ENCODE data around the gene RNF123.

The RNF123 gene

DNA sequence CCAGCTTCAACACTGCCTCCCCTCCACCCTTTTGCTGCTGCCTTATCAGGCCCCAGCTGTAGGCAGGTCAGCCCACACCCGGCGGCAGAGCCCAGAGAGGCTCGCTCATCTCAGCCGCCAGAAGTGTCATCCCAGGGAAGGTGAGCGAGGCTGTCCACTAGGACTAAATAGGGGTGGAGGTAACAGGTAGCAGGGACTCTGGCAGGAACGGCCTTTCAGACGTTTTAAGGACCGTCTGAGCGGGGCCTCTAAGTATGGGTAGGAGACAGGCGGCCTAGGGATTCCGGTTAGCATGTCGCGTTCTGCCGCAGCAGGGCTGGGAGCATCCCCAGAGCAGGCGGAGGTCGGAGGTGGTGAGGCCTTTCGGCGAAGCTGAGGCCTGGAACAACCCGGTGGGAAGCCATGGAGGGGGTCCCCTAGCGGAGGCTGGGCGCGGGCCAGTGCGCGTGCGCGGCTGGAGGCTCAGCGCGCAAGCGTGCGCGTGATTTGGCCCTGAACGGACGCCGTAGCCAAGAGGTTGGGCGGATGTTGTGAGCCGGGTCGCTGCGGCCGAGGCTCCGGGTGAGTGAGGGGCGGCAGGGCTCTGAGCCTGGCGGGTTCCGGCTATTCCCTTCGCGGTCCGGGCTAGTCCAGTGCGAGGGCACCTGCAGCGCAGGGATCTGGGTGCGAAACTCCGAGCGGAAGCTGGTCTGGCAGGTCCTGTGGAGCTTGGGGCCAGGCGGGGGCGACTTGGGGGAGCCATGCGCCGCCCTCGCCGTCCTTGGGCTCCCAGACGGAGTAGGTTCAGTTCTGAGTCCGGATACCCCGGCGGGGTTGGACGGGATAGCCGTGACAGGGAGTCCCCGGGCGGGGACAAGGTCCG, at the start of gene RNF123, which contains the start of gene MST1:
TSS of gene RNF123 (plus strand) at position 512 of the 862 bp plus-strand sequence. CDS start 1,609 bp downstream, outside the sequence.
TSS of gene MST1 (minus strand) at position 429 of the 862 bp plus-strand sequence. CDS start 783 bp downstream, outside the sequence.
- DNase-seq = no peak

DNA sequence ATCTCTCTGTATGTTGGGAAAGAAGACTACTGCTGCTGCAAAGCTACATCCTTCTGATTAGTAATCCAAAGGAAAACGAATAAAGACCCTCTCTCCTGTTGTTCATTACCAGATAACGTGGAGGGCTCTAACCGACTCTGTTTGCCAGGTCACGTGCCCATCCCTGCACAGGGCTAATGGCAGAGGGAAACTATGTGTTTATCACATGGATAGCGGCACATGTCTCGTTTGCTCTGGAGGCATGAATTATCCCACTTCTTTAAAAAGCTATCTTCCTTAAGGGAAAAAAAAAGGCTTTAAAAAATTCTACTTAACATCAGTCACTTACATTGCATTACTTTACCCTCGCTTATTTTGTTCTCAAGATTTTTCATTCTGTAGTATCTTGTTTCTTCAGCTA, 48.1 kb upstream of the RNF123 start:
- DNase-seq = no peak

DNA sequence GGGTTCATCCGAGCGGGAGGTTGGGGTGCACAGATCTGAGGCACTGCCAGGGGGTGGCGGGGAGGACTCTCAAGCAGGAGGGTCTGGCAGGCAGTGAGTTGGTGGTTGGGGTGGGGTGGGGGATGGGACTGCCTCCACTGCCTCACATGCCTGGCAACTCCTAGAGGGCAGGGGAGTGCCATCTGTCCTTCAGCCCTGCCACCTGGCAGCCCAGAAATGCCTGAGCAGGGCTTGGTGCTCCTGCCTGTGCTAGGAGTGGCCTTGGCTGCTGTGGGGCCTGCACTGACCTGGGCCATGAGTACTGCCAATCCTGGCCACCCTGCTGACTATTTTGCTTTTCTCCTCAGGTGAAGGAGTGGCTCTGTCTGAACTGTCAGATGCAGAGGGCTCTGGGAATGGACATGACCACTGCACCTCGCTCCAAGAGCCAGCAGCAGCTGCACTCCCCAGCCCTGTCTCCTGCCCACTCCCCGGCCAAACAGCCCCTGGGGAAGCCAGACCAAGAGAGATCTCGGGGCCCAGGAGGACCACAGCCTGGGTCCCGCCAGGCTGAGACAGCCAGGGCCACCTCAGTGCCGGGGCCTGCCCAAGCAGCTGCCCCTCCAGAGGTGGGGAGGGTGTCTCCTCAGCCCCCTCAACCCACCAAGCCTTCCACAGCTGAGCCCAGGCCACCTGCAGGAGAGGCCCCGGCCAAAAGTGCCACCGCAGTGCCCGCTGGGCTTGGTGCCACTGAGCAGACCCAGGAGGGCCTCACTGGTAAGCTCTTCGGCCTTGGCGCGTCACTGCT, 47.2 kb upstream of the RNF123 start:
- DNase-seq = no peak

DNA sequence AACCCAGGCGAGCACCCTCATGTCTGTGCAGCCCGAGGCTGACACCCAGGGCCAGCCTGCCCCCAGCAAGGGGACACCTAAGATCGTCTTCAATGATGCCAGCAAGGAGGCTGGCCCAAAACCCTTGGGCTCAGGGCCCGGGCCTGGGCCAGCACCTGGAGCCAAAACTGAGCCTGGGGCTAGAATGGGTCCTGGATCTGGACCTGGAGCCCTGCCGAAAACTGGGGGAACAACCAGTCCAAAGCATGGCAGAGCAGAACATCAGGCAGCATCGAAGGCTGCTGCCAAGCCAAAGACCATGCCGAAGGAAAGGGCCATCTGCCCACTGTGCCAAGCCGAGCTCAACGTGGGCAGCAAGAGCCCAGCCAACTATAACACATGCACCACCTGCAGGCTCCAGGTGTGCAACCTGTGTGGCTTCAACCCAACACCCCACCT, 46.6 kb upstream of the RNF123 start:
- DNase-seq = no peak

DNA sequence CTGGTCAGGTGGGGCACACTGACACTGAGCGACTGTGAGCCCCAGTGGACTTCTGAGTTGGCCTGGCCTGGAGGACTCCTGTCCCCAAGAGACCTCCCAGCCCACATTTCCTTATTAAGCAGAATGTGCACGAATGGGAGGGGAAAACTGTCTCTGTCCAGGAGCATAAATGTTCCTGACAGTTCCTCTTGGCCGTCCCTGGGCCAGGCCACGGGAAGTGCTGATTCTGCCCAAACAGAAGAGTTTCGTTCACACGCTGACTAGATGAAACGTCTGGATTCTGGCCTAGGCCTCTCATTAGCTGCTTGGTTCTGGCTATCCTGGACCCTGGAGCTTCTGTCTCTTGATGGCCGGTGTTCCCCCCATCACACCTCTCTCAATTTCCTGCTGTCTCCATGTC, 44.7 kb upstream of the RNF123 start:
- DNase-seq = no peak

DNA sequence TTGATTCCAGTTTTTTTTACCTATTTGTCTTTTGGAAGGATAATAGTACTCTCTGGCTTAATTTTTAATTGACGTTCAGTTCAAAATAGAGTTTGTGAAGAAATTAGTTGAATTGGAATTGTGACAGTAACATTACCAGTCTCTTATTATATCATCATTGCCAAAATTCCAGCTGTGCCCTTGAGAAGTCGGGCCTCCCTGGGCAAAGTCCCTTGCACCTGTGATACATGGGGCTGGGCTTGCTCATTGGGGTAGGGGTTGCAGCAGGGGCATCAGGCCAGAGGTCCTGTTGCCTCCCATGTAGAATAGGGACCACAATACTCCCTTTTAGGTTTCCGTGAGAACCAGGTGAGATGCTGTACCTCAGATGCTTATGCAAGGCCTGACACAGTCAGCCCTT, 43.1 kb upstream of the RNF123 start:
- no peak for DNase-seq

DNA sequence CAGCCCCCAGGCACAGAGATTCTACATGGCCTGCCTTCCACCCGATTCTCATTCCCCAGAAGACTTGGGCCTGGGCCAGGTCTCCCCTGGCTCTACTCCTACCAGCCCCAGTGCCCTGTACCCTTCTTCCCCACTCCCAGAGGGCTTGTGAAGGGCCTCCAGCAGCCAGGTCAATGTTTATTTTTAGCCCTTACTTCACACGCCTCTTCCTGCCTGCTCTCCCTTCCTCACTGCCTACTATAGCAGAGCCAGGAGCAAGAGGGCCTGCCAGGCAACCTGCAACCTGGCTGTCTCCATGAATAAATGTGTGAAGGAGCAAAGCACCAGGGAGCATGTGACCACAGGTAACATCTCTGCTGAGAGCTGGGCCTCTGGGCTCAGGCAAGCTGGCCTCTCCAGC, 41.6 kb upstream of the RNF123 start:
- no peak for DNase-seq

DNA sequence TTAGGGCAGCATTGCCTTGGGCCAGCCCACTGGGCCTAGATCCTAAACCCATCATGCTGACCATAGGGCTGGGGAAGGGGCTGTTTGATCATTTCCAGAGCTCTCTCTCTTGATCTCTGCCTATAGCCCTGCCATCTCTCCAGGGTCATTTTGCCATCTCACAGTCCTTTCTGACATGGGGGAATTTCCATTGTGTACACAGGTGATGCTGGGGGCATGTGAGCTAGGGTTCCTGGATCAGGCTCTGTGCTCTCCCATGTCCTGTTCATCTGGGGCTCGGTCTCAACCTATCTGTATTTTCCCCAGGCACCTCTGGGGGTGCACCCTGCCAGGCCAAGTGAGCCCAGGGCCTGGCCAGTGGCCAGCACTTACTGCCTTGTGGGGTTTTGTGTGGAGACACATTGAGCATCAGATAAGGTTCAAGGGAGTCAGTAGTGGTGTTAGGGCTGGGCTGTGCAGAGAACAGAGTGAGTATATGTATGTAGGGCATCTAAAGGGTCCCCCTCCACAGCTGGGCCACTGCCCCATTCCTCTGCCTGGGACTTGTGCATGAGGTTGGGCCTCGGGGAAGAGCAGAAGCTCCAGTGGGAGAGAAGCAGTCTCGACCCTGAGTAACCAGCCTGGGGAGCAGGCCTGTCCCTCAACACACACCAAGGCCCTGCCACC, 40.9 kb upstream of the RNF123 start:
- no peak for DNase-seq

DNA sequence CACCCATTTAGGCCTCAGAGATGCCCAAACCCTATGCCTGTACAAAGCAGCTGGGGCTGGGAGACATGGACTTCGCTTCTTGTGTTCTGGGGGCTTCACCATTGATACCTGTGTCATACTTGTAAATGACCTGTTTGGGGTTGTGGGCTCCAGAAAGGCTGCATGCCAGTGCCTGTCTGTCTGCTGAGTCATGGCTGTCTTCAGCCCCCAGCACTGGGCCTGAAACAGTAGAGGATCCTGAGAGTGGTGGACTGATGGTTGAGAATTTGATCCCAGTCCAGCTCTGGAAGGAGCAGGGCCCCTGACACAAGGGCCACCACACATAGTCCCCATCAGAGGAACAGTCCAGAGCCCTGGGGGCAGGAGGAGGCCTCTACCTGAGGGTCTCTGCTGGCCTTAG, 39.8 kb upstream of the RNF123 start:
- no peak for DNase-seq

DNA sequence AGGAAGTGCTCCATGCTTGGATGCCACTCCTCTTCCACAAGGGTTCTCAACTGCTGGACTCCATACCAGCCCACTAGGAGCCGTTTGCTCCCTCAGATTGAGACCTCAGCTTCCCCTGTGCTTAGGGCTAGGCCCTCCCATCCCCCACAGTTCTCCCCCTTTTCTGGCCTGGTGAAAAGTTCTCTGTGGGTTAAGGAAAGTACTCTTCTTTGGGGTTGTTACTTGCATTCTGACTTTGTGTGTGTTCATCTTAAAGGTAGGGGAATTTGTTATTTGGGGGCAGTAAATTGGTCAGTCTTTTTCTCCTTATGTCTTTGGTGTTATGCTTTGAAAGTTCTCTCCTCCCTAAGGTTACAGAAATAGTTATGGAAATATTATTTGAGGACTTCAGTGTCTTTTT, 39.2 kb upstream of the RNF123 start:
- DNase-seq = no peak

DNA sequence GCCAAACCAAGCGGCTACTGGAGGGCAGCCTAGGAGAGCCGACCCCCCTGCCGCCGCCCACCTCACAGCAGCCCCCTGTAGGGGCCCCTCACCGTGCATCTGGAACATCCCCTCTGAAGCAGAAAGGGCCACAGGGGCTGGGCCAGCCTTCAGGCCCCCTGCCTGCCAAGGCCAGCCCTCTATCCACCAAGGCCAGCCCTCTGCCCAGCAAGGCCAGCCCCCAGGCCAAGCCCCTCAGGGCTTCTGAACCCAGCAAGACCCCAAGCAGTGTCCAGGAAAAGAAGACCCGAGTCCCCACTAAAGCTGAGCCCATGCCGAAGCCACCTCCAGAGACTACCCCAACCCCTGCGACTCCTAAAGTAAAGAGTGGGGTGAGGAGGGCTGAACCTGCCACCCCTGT, 38.7 kb upstream of the RNF123 start:
- DNase-seq = no peak

DNA sequence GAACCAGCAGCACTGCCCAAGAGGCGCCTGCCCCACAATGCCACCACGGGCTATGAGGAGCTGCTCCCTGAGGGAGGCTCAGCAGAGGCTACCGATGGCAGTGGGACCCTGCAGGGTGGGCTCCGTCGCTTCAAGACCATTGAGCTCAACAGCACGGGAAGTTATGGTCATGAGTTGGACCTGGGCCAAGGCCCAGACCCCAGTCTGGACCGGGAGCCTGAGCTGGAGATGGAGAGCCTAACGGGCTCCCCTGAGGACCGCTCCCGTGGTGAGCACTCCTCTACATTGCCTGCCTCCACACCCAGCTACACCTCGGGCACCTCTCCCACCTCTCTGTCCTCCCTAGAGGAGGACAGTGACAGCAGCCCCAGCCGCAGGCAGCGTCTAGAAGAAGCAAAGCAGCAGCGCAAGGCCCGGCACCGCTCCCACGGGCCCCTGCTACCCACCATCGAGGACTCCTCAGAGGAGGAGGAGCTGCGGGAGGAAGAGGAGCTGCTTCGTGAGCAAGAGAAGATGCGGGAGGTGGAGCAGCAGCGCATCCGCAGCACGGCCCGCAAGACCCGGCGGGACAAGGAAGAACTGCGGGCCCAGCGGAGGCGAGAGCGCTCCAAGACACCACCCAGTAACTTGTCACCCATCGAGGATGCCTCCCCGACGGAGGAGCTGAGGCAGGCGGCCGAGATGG, 37.0 kb upstream of the RNF123 start:
- no peak for DNase-seq

DNA sequence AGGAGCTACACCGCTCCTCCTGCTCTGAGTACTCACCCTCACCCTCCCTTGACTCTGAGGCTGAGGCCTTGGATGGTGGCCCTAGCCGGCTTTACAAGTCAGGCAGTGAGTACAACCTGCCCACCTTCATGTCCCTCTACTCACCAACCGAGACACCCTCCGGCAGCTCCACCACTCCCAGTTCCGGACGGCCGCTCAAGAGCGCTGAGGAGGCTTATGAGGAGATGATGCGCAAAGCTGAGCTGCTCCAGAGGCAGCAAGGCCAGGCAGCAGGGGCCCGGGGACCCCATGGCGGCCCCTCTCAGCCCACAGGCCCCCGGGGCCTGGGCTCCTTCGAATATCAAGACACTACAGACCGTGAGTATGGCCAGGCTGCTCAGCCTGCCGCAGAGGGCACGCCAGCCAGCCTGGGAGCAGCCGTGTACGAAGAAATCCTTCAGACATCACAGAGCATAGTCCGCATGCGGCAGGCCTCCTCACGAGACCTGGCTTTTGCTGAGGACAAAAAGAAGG, 36.4 kb upstream of the RNF123 start:
- DNase-seq = no peak

DNA sequence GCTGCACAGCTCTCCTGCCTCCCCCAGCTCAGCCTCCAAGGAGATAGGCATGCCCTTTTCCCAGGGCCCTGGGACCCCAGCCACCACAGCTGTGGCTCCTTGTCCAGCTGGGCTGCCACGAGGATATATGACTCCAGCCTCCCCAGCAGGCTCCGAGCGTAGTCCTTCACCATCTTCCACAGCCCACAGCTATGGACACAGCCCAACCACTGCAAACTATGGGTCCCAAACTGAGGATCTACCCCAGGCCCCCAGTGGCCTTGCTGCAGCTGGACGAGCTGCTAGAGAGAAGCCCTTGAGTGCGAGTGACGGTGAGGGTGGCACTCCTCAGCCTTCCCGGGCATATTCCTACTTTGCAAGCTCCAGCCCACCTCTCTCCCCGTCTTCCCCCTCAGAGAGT, 35.7 kb upstream of the RNF123 start:
- DNase-seq = no peak

DNA sequence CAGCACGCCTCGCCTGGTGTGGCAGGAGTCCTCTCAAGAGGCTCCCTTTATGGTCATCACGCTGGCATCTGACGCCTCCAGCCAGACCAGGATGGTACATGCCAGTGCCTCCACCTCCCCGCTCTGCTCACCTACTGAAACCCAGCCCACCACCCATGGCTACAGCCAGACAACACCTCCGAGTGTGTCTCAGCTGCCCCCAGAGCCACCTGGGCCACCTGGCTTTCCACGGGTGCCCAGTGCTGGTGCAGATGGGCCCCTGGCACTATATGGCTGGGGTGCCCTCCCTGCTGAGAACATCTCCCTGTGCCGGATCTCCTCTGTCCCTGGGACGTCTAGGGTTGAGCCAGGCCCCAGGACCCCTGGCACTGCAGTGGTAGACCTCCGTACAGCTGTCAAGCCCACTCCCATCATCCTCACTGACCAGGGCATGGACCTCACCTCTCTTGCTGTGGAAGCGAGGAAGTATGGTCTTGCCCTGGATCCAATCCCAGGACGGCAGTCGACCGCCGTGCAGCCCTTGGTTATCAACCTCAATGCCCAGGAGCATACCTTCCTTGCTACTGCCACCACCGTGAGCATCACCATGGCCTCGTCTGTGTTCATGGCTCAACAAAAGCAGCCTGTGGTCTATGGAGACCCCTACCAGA, 35.1 kb upstream of the RNF123 start:
- DNase-seq = no peak

DNA sequence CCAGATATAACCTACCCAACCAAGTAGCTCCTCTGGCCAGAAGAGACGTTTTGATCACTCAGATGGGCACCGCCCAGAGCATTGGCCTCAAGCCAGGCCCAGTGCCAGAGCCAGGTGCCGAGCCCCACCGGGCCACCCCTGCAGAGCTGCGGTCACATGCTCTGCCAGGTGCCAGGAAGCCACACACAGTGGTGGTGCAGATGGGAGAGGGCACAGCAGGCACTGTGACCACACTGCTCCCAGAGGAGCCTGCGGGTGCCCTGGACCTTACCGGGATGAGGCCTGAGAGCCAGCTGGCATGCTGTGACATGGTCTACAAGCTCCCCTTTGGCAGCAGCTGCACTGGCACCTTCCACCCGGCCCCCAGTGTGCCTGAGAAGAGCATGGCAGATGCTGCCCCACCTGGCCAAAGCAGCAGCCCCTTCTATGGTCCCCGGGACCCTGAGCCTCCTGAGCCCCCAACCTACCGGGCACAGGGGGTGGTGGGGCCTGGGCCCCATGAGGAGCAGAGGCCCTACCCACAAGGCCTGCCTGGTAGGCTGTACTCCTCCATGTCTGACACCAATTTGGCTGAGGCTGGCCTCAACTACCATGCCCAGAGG, 34.3 kb upstream of the RNF123 start:
- DNase-seq = no peak

DNA sequence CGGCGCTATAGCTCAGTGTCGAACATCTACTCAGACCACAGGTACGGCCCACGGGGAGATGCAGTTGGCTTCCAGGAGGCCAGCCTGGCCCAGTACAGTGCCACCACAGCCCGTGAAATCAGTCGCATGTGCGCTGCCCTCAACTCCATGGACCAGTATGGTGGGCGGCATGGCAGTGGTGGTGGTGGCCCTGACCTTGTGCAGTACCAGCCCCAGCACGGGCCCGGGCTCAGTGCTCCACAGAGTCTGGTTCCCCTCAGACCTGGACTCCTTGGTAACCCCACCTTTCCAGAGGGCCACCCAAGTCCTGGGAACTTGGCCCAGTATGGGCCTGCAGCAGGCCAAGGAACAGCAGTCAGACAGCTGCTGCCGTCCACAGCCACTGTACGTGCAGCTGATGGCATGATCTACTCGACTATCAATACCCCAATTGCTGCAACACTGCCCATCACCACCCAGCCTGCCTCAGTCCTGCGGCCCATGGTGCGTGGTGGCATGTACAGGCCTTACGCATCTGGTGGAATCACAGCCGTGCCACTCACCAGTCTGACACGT, 33.5 kb upstream of the RNF123 start:
- DNase-seq = no peak

DNA sequence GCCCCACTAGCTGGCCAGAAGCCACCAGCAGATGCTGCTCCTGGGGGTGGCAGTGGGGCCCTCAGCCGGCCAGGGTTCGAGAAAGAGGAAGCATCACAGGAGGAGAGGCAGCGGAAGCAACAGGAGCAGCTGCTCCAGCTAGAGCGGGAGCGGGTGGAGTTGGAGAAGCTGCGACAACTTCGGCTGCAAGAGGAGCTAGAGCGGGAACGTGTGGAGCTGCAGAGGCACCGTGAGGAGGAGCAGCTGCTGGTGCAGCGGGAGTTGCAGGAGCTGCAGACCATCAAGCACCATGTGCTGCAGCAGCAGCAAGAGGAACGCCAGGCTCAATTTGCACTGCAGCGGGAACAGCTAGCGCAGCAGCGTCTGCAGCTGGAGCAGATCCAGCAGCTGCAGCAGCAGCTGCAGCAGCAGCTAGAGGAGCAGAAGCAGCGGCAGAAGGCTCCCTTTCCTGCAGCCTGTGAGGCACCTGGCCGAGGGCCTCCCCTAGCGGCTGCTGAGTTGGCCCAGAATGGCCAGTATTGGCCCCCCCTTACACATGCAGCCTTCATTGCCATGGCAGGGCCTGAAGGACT, 32.7 kb upstream of the RNF123 start:
- no peak for DNase-seq

DNA sequence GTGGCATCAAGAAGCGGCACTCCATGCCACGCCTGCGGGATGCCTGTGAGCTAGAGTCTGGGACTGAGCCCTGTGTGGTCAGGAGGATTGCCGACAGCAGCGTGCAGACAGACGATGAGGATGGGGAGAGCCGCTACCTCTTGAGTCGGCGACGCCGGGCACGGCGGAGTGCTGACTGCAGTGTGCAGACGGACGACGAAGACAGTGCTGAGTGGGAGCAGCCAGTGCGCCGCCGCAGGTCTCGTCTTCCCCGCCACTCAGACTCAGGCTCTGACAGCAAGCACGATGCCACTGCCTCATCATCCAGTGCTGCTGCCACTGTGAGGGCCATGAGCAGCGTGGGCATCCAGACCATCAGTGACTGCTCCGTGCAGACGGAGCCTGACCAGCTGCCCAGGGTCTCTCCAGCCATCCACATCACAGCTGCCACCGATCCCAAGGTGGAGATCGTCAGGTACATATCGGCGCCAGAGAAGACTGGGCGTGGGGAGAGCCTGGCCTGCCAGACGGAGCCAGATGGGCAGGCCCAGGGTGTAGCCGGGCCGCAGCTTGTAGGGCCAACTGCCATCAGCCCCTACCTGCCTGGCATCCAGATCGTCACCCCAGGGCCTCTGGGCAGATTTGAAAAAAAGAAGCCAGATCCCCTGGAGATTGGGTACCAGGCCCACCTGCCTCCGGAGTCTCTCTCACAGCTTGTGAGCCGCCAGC, 32.0 kb upstream of the RNF123 start:
- DNase-seq = no peak

DNA sequence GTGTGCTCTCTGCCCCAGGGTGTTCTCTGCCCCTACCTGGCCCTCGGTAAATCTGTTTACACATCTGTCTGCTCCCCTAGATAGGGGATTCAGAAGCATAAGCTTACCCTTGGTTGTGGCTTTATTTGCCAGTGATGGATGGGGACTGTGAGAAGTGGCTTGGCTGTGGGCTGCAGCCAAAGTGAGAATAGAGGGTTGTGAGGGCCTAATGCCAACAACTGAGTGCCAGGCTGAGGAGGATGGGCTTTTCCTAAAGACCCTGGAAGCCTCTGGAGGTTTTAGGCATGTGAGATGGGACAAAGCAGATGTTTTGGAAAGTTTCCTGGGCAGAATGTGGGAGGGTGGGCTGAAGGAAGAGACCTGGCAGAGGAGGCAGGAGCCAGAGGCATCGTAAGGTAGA, 30.6 kb upstream of the RNF123 start:
- no peak for DNase-seq
